Karpas-422 (cell line): ENCODE results near the gene A1BG. TPM values are rescaled to one million over a fixed set of nuclear protein-coding genes. Genes with fewer than 3 reads are reported as not detected.
A peak's percentile ranks its signal among the peaks of the same experiment; 100 is the strongest.

Source experiments
- DNase-seq: peaks from one replicate; pipeline ENCODE4 v3.0.0-alpha.2; 2015
- H2AFZ ChIP-seq: fragments of 200-600 bp; sonication (generic); 2 replicates; pipeline ENCODE4 v1.6.1; 2014; ENCODE audit warnings: antibody characterized with exemption, low read length, mixed read lengths
- H3K27ac ChIP-seq: fragments of 200-600 bp; sonication (generic); 2 replicates; pipeline ENCODE4 v1.5.1; 2014; ENCODE audit warnings: mild to moderate bottlenecking, low read length, moderate library complexity
- H3K27me3 ChIP-seq: fragments of 200-600 bp; sonication (generic); 2 replicates; pipeline ENCODE4 v1.6.1; 2014; ENCODE audit warnings: low read length, mixed read lengths
- H3K36me3 ChIP-seq: fragments of 200-600 bp; sonication (generic); 2 replicates; pipeline ENCODE4 v1.6.1; 2014; ENCODE audit warnings: low read length, mixed read lengths; ENCODE audit not compliant: insufficient read depth
- H3K4me1 ChIP-seq: fragments of 200-600 bp; sonication (generic); 2 replicates; pipeline ENCODE4 v1.6.1; 2014; ENCODE audit warnings: mild to moderate bottlenecking, low read length, mixed read lengths
- H3K4me2 ChIP-seq: fragments of 200-600 bp; sonication (generic); 2 replicates; pipeline ENCODE4 v1.6.1; 2014; ENCODE audit warnings: low read length, low read depth, mild to moderate bottlenecking; ENCODE audit not compliant: poor library complexity, severe bottlenecking
- H3K4me3 ChIP-seq: fragments of 200-600 bp; sonication (generic); 2 replicates; pipeline ENCODE4 v1.5.1; 2014; ENCODE audit warnings: mild to moderate bottlenecking, antibody characterized with exemption, low read length, mixed read lengths
- H3K79me2 ChIP-seq: fragments of 200-600 bp; sonication (generic); 2 replicates; pipeline ENCODE4 v1.6.1; 2014; ENCODE audit warnings: mild to moderate bottlenecking, low read length, mixed read lengths
- H3K9ac ChIP-seq: fragments of 200-600 bp; sonication (generic); 2 replicates; pipeline ENCODE4 v1.6.0; 2014; ENCODE audit warnings: low read length
- H3K9me2 ChIP-seq: fragments of 200-600 bp; sonication (generic), shearing (Covaris generic); replicated peaks from 2 replicates; pipeline ENCODE4 v1.6.0; 2014; ENCODE audit warnings: mild to moderate bottlenecking, low read length, moderate library complexity; ENCODE audit not compliant: insufficient read depth
- H3K9me3 ChIP-seq: fragments of 300-700, 200-600 bp; sonication (generic); 2 replicates; pipeline ENCODE4 v1.6.1; 2014; ENCODE audit warnings: low read length, mixed read lengths
- H4K20me1 ChIP-seq: fragments of 200-600 bp; sonication (generic); 2 replicates; pipeline ENCODE4 v1.6.1; 2014; ENCODE audit warnings: mild to moderate bottlenecking, antibody characterized with exemption, low read length, low read depth; ENCODE audit not compliant: insufficient read depth
- total RNA-seq: library from RNA; depleted of rRNA; stranded (reverse); fragments of >200 nt; shearing (Covaris generic); gene quantifications from 2 replicates; pipeline ENCODE4 v1.2.3, GENCODE V29; 2014; ENCODE audit warnings: low replicate concordance

Gene A1BG
- total RNA-seq, 1 experiment from 2014 or later = 52.9 TPM

- peak; percentile 57 for DNase-seq
- no peak overlapping the region for H3K4me3 ChIP-seq
- no peak overlapping the region for H3K27ac ChIP-seq
- H3K9me3 ChIP-seq = no peaks in the 10 kb centered on the region
- no peak overlapping the region for H2AFZ ChIP-seq
- no peak overlapping the region for H3K4me2 ChIP-seq
- no peak overlapping the region for H3K9ac ChIP-seq
- peaks cover 21% of the 10 kb centered on the region; the same call in 1 of the 2 replicates for H3K36me3 ChIP-seq
- H3K9me2 ChIP-seq = no peaks in the 10 kb centered on the region
- H4K20me1 ChIP-seq = peaks cover 27% of the 10 kb centered on the region
- H3K4me1 ChIP-seq = peaks cover 17% of the 10 kb centered on the region
- peaks cover 8% of the 10 kb centered on the region for H3K79me2 ChIP-seq
- H3K27me3 ChIP-seq = no peaks in the 10 kb centered on the region
Observed at GRCh38 chr19:58397533-58398037, 44.3 kb upstream of the A1BG start.

DNA sequence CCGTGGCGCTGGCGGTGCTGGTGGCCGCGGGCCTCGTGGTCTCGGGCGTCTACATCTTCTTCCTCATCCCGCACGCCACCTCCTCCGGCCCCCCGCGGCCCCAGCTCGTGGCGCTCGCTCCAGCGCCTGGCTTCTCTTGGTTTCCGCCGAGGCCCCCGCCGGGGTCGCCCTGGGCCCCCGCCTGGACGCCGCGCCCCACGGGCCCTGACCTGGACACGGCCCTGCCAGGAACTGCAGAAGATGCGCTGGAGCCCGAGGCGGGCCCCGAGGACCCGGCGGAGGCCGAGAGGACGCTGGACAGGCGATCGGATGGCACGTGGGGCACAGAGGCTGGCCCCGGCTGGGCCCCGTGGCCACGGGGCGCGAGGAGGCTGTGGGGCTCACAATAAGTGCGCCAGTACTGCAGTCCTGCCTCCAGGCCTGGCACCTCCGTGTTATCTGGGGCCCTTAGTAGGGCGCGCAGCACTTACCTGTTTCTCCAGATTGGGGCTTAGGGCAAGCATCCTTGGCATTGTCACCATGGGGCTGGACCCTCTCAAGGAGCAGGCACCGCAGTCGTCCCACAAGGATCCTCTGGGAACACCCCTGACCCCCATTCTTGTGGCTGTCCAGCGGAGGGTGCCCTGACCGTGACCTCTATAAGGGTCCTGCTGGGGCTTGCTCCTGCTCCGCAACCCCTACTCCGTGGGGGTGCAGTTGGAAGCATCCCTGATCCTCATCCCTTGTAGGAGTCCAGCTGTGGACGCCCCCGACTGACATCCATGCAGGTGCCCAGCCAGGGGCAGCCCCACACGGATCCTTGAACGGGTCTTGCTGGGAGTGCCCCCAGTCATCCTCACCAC, 43.6 kb upstream of the A1BG start:
- Histone ChIP-seq H3K36me3 (peaks cover 23% of the 10 kb centered on the region; the same call in 1 of the 2 replicates), H3K4me3 (no peak overlapping the region), H3K9ac (no peak overlapping the region), H3K9me2 (no peaks in the 10 kb centered on the region), H2AFZ (no peak overlapping the region), H3K4me1 (peaks cover 11% of the 10 kb centered on the region), H3K4me2 (no peak overlapping the region), H3K27me3 (no peaks in the 10 kb centered on the region), H4K20me1 (peaks cover 29% of the 10 kb centered on the region), H3K79me2 (peaks cover 2% of the 10 kb centered on the region), H3K9me3 (no peaks in the 10 kb centered on the region), H3K27ac (no peak overlapping the region)
- no peak for DNase-seq

GRCh38 chr19:58395979-58396627, 42.8 kb upstream of the A1BG start:
- H3K36me3 ChIP-seq = peaks cover 23% of the 10 kb centered on the region; the same call in 1 of the 2 replicates
- no peak overlapping the region for H3K4me2 ChIP-seq
- H3K27ac ChIP-seq = no peak overlapping the region
- H3K4me1 ChIP-seq = peaks cover 10% of the 10 kb centered on the region
- H3K9me3 ChIP-seq = no peaks in the 10 kb centered on the region
- H3K79me2 ChIP-seq = no peaks in the 10 kb centered on the region; the same call in 1 of the 2 replicates
- H3K4me3 ChIP-seq = no peak overlapping the region
- DNase-seq = no peak
- peaks cover 32% of the 10 kb centered on the region for H4K20me1 ChIP-seq
- H3K27me3 ChIP-seq = no peaks in the 10 kb centered on the region
- no peaks in the 10 kb centered on the region for H3K9me2 ChIP-seq
- H3K9ac ChIP-seq = no peak overlapping the region
- no peak overlapping the region for H2AFZ ChIP-seq

- Histone ChIP-seq H3K27ac (no peak within 1 kb of the TSS), H3K4me1 (peaks cover 3% of the 10 kb centered on the region), H3K27me3 (no peaks in the 10 kb centered on the region), H3K36me3 (peaks cover 30% of the 10 kb centered on the region), H4K20me1 (peaks cover 39% of the 10 kb centered on the region), H3K79me2 (peaks cover 7% of the 10 kb centered on the region), H3K4me2 (no peak within 1 kb of the TSS), H2AFZ (no peak within 1 kb of the TSS), H3K9me2 (no peaks in the 10 kb centered on the region), H3K4me3 (no peak within 1 kb of the TSS), H3K9ac (no peak within 1 kb of the TSS), H3K9me3 (no peaks in the 10 kb centered on the region)
- DNase-seq = peak; percentile 72
Observed at GRCh38 chr19:58395220-58395978, 42.1 kb upstream of the A1BG start, which contains the start of gene RNF225. Gene RNF225 (plus strand): TSS chr19:58395656. CDS start chr19:58396090, 434 bp downstream.

DNA sequence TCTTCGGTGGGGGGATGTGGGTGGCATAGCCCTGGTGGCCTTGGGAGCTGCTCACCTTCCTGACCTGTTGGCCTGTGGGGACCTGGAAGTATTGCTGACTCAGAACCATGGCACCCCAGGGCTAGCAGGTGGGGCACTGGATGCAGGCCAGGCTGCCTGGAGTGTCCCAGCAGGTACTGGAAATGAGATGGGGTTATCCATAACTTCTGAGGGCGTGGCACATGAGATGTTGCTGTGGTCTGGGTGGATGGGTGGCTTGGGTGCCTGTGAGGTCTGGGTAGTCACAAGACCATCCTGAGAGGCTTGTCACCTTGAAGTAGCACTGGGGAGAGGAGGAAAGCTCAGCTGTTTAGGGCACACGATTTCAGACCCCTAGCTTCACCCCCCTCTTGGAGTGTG, 41.5 kb upstream of the A1BG start:
- DNase-seq = peak; percentile 55
- peaks cover 31% of the 10 kb centered on the region for H3K36me3 ChIP-seq
- H3K4me2 ChIP-seq = no peak overlapping the region
- peaks cover 43% of the 10 kb centered on the region for H4K20me1 ChIP-seq
- no peaks in the 10 kb centered on the region for H3K4me1 ChIP-seq
- H3K79me2 ChIP-seq = peaks cover 13% of the 10 kb centered on the region
- H3K9me2 ChIP-seq = no peaks in the 10 kb centered on the region
- no peaks in the 10 kb centered on the region for H3K9me3 ChIP-seq
- H3K9ac ChIP-seq = no peak overlapping the region
- H3K27ac ChIP-seq = no peak overlapping the region
- no peaks in the 10 kb centered on the region for H3K27me3 ChIP-seq
- no peak overlapping the region for H3K4me3 ChIP-seq
- H2AFZ ChIP-seq = no peak overlapping the region

GRCh38 chr19:58393725-58394033, 40.4 kb upstream of the A1BG start:
- H3K36me3 ChIP-seq = peaks cover 38% of the 10 kb centered on the region
- H3K27me3 ChIP-seq = no peaks in the 10 kb centered on the region
- H3K4me3 ChIP-seq = no peak overlapping the region
- no peak overlapping the region for H3K4me2 ChIP-seq
- H4K20me1 ChIP-seq = peaks cover 49% of the 10 kb centered on the region
- no peak for DNase-seq
- H3K9ac ChIP-seq = no peak overlapping the region
- H3K4me1 ChIP-seq = peaks cover 6% of the 10 kb centered on the region
- no peak overlapping the region for H3K27ac ChIP-seq
- H3K79me2 ChIP-seq = peaks cover 21% of the 10 kb centered on the region
- H3K9me2 ChIP-seq = no peaks in the 10 kb centered on the region
- no peaks in the 10 kb centered on the region for H3K9me3 ChIP-seq
- H2AFZ ChIP-seq = no peak overlapping the region

GRCh38 chr19:58392945-58393724, 39.8 kb upstream of the A1BG start:
- Histone ChIP-seq H2AFZ (no peak overlapping the region), H3K27me3 (no peaks in the 10 kb centered on the region), H3K4me2 (no peak overlapping the region), H3K27ac (no peak overlapping the region), H3K9me2 (no peaks in the 10 kb centered on the region), H3K4me1 (peaks cover 11% of the 10 kb centered on the region), H4K20me1 (peaks cover 53% of the 10 kb centered on the region), H3K9ac (no peak overlapping the region), H3K36me3 (peaks cover 43% of the 10 kb centered on the region), H3K4me3 (no peak overlapping the region), H3K9me3 (no peaks in the 10 kb centered on the region), H3K79me2 (peaks cover 27% of the 10 kb centered on the region)
- DNase-seq = peak; percentile 50
